ENCODE measurements around the gene ZNF480.
A peak's percentile ranks its signal among the peaks of the same experiment; 100 is the strongest.

The ZNF480 gene

DNA sequence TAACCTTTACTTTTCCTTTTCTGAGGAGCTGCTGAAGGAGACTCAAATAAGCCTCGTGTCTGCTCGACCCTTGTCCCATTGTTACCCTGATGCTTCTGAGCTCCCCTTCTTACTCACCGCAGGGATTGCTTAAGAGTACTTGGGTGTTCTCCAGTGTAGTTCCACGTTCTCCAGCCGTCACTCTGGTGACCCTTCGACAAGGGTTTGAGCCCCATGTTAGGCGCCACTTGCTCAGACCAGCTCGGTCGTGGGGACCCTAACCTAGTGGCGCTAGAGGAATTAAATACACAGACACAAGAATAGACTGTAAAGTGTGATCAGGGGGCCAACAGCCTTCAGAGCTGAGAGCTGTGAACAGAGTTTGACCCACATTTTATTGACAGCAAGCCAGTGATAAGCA, 10.3 kb downstream of the ZNF480 start:
- H3K4me1 ChIP-seq (ENCODE audit: insufficient read depth, low read length): no peaks in the 10 kb centered on the region
- H2AFZ ChIP-seq (ENCODE audit: low read depth, low read length): no peak overlapping the region
- H3K9ac ChIP-seq (ENCODE audit: low read depth, low read length): no peak overlapping the region
- no peak overlapping the region for H3K4me2 ChIP-seq (ENCODE audit: insufficient read depth, low read length)
- ATAC-seq (ENCODE audit: insufficient read depth, low read depth): no peak
- TF ChIP-seq EZH2 (IDR thresholded peaks at IDR 0.05; ENCODE audit: borderline replicate concordance, low read depth, low read length, severe bottlenecking): no peak
- no peak for TF ChIP-seq CTCF (IDR thresholded peaks at IDR 0.05; ENCODE audit: borderline replicate concordance, extremely low read depth, low read length, poor library complexity, severe bottlenecking)
- H4K20me1 ChIP-seq (ENCODE audit: insufficient read depth, low read length): no peaks in the 10 kb centered on the region
- no peak overlapping the region for H3K4me3 ChIP-seq (ENCODE audit: low read depth in 1 of 2, low read length in 2 of 2)
- no peak overlapping the region for H3K27ac ChIP-seq (ENCODE audit: low read length)
- peaks cover 24% of the 10 kb centered on the region for H3K79me2 ChIP-seq (ENCODE audit: insufficient read depth, low read length)
- peaks cover 66% of the 10 kb centered on the region for H3K9me3 ChIP-seq (ENCODE audit: insufficient read depth, low read length, severe bottlenecking)
- DNase-seq: peak; percentile 52
- no peaks in the 10 kb centered on the region for H3K27me3 ChIP-seq (ENCODE audit: insufficient read depth, low read length, poor library complexity)
- H3K36me3 ChIP-seq (ENCODE audit: insufficient read depth, low read length): peaks cover 92% of the 10 kb centered on the region

- no peak for DNase-seq
- H2AFZ ChIP-seq (ENCODE audit: low read depth, low read length): no peak overlapping the region
- H3K79me2 ChIP-seq (ENCODE audit: insufficient read depth, low read length): no peaks in the 10 kb centered on the region
- H3K27me3 ChIP-seq (ENCODE audit: insufficient read depth, low read length, poor library complexity): no peaks in the 10 kb centered on the region
- H3K36me3 ChIP-seq (ENCODE audit: insufficient read depth, low read length): peaks cover 65% of the 10 kb centered on the region
- no peak overlapping the region for H3K4me3 ChIP-seq (ENCODE audit: low read depth in 1 of 2, low read length in 2 of 2)
- TF ChIP-seq EZH2 (IDR thresholded peaks at IDR 0.05; ENCODE audit: borderline replicate concordance, low read depth, low read length, severe bottlenecking) (no peak), CTCF (IDR thresholded peaks at IDR 0.05; ENCODE audit: borderline replicate concordance, extremely low read depth, low read length, poor library complexity, severe bottlenecking) (no peak)
- no peak overlapping the region for H3K9ac ChIP-seq (ENCODE audit: low read depth, low read length)
- no peak for ATAC-seq (ENCODE audit: insufficient read depth, low read depth)
- H4K20me1 ChIP-seq (ENCODE audit: insufficient read depth, low read length): no peaks in the 10 kb centered on the region
- H3K4me2 ChIP-seq (ENCODE audit: insufficient read depth, low read length): no peak overlapping the region
- no peak overlapping the region for H3K27ac ChIP-seq (ENCODE audit: low read length)
- H3K4me1 ChIP-seq (ENCODE audit: insufficient read depth, low read length): no peaks in the 10 kb centered on the region
- peaks cover 81% of the 10 kb centered on the region for H3K9me3 ChIP-seq (ENCODE audit: insufficient read depth, low read length, severe bottlenecking)
These were observed 25.5 kb downstream of the ZNF480 start for GRCh38 chr19:52322429-52322828.

- Histone ChIP-seq H3K36me3 (ENCODE audit: insufficient read depth, low read length) (no peaks in the 10 kb centered on the region), H3K4me3 (ENCODE audit: low read depth in 1 of 2, low read length in 2 of 2) (no peak overlapping the region), H3K9me3 (ENCODE audit: insufficient read depth, low read length, severe bottlenecking) (peaks cover 28% of the 10 kb centered on the region), H2AFZ (ENCODE audit: low read depth, low read length) (no peak overlapping the region), H3K4me1 (ENCODE audit: insufficient read depth, low read length) (peaks cover 8% of the 10 kb centered on the region), H3K27ac (ENCODE audit: low read length) (no peak overlapping the region), H3K79me2 (ENCODE audit: insufficient read depth, low read length) (peaks cover 7% of the 10 kb centered on the region), H3K9ac (ENCODE audit: low read depth, low read length) (no peak overlapping the region), H4K20me1 (ENCODE audit: insufficient read depth, low read length) (no peaks in the 10 kb centered on the region), H3K27me3 (ENCODE audit: insufficient read depth, low read length, poor library complexity) (no peaks in the 10 kb centered on the region), H3K4me2 (ENCODE audit: insufficient read depth, low read length) (no peak overlapping the region)
- TF ChIP-seq CTCF (IDR thresholded peaks at IDR 0.05; ENCODE audit: borderline replicate concordance, extremely low read depth, low read length, poor library complexity, severe bottlenecking) (no peak), EZH2 (IDR thresholded peaks at IDR 0.05; ENCODE audit: borderline replicate concordance, low read depth, low read length, severe bottlenecking) (no peak)
- no peak for DNase-seq
- ATAC-seq (ENCODE audit: insufficient read depth, low read depth): no peak
These were observed 34.8 kb downstream of the ZNF480 start for GRCh38 chr19:52331757-52332156.

DNA sequence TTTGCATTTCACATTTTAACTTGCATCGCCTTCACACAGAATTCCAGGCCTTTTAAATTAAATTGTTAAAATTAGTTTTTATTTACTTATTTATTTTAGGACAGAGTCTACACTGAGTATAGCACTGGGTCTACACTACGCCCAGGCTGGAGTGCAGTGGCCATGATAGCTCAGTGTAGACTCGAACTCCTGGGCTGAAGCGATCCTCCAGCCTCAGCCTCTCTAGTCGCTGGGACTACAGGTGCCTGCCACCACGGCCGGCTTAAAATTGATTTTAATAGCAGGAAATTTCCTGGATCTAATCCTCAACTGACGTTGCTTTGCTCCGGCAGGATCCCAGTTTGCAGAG, 38.8 kb downstream of the ZNF480 start:
- no peak for DNase-seq
- ATAC-seq (ENCODE audit: insufficient read depth, low read depth): peak; percentile 66
- peak overlapping the region; percentile 95 for H2AFZ ChIP-seq (ENCODE audit: low read depth, low read length)
- H3K27ac ChIP-seq (ENCODE audit: low read length): peak overlapping the region; percentile 89
- peaks cover 18% of the 10 kb centered on the region for H3K4me1 ChIP-seq (ENCODE audit: insufficient read depth, low read length)
- peaks cover 20% of the 10 kb centered on the region for H3K9me3 ChIP-seq (ENCODE audit: insufficient read depth, low read length, severe bottlenecking)
- H3K79me2 ChIP-seq (ENCODE audit: insufficient read depth, low read length): peaks cover 25% of the 10 kb centered on the region
- no peaks in the 10 kb centered on the region for H4K20me1 ChIP-seq (ENCODE audit: insufficient read depth, low read length)
- H3K4me2 ChIP-seq (ENCODE audit: insufficient read depth, low read length): peak overlapping the region; percentile 84
- H3K9ac ChIP-seq (ENCODE audit: low read depth, low read length): peak overlapping the region; percentile 97
- H3K27me3 ChIP-seq (ENCODE audit: insufficient read depth, low read length, poor library complexity): no peaks in the 10 kb centered on the region
- TF ChIP-seq CTCF (IDR thresholded peaks at IDR 0.05; ENCODE audit: borderline replicate concordance, extremely low read depth, low read length, poor library complexity, severe bottlenecking): no peak
- no peak for TF ChIP-seq EZH2 (IDR thresholded peaks at IDR 0.05; ENCODE audit: borderline replicate concordance, low read depth, low read length, severe bottlenecking)
- H3K4me3 ChIP-seq (ENCODE audit: low read depth in 1 of 2, low read length in 2 of 2): peak overlapping the region; percentile 88 to 95; a peak in 3 of 4 replicates
- peaks cover 12% of the 10 kb centered on the region for H3K36me3 ChIP-seq (ENCODE audit: insufficient read depth, low read length)

Measured in DND-41 (cell line).